WTC11 (cell line): ENCODE results near the gene MBD6. TPM values are rescaled to one million over a fixed set of nuclear protein-coding genes. Genes with fewer than 3 reads are reported as not detected.

ENCODE experiments used
- ATAC-seq: fragments of 200-7000 bp; cut with Tn5 transposase; 2 replicates; pipeline ENCODE4 v1.10.0; 2021; ENCODE audit warnings: mild to moderate bottlenecking, moderate library complexity
- CTCF ChIA-PET: fragments of 300-600 bp; sonication (Branson Sonifier 250); formaldehyde crosslinking; loops from one replicate; lab custom pipeline; 2021; ENCODE audit warnings: antibody characterized with exemption; lab: Charles Lee
- POLR2A ChIA-PET: fragments of 350-600 bp; sonication (Branson Sonifier 250); formaldehyde crosslinking; loops from one replicate; lab custom pipeline; 2021; ENCODE audit warnings: antibody characterized with exemption; lab: Charles Lee
- DNase-seq: peaks from one replicate; pipeline ENCODE4 v3.0.0; 2021; ENCODE audit warnings: low spot score
- H3K27ac Mint-ChIP-seq: 2 replicates; pipeline ENCODE4 v1.8.0; 2021; ENCODE audit warnings: mixed read lengths
- H3K27me3 Mint-ChIP-seq: 2 replicates; pipeline ENCODE4 v1.8.0; 2021; ENCODE audit warnings: low read depth, mild to moderate bottlenecking, moderate library complexity, mixed read lengths
- H3K36me3 Mint-ChIP-seq: 2 replicates; pipeline ENCODE4 v1.8.0; 2021; ENCODE audit warnings: mixed read lengths
- H3K4me1 Mint-ChIP-seq: 2 replicates; pipeline ENCODE4 v1.8.0; 2022; ENCODE audit warnings: mixed read lengths
- H3K4me3 Mint-ChIP-seq: 2 replicates; pipeline ENCODE4 v1.8.0; 2021; ENCODE audit warnings: mild to moderate bottlenecking, moderate library complexity, mixed read lengths
- H3K9me3 Mint-ChIP-seq: 2 replicates; pipeline ENCODE4 v1.8.0; 2021; ENCODE audit warnings: mixed read lengths
- ATF1 ChIP-seq: sonication (generic); formaldehyde crosslinking; IDR thresholded peaks from 2 replicates; pipeline ENCODE4 v1.8.1; 2023; ENCODE audit warnings: mild to moderate bottlenecking, moderate library complexity, missing genetic modification reagents
- FOXK1 ChIP-seq: sonication (generic); formaldehyde crosslinking; IDR thresholded peaks from 2 replicates; pipeline ENCODE4 v1.8.0; 2022; ENCODE audit warnings: mild to moderate bottlenecking, moderate library complexity, missing genetic modification reagents
- GTF2I ChIP-seq: fragments of 250-450 bp; sonication (Bioruptor Pico); conservative IDR thresholded peaks from 2 replicates; pipeline ENCODE4 v1.4.0; 2021; ENCODE audit warnings: mild to moderate bottlenecking
- HMGA2 ChIP-seq: fragments of 250-450 bp; sonication (Bioruptor Pico); IDR thresholded peaks from 2 replicates; pipeline ENCODE4 v1.4.0; 2021; ENCODE audit warnings: mild to moderate bottlenecking, moderate library complexity
- SOX15 ChIP-seq: fragments of 250-450 bp; sonication (Bioruptor Pico); IDR thresholded peaks from 2 replicates; pipeline ENCODE4 v1.9.0; 2021; ENCODE audit warnings: mild to moderate bottlenecking
- ZNF121 ChIP-seq: sonication (generic); formaldehyde crosslinking; IDR thresholded peaks from 2 replicates; pipeline ENCODE4 v1.8.0; 2023; ENCODE audit warnings: missing genetic modification reagents
- microRNA-seq: library from miRNA; unstranded; fragments of <30 nt; microRNA quantifications from one replicate; pipeline ENCODE4 v1.2.0, GENCODE V29; 2022; ENCODE audit warnings: borderline number of aligned reads
- total RNA-seq: library from RNA; stranded (reverse); gene quantifications from 3 replicates; pipeline ENCODE4 v1.2.3, GENCODE V29; 2021
- TF ChIP-seq, protein P1 (sequence below): fragments of 250-450 bp; sonication (Bioruptor Pico); IDR thresholded peaks from 2 replicates; pipeline ENCODE4 v1.9.0; 2021; ENCODE audit warnings: mild to moderate bottlenecking
- TF ChIP-seq, protein P2 (sequence below): sonication (generic); formaldehyde crosslinking; IDR thresholded peaks from 2 replicates; pipeline ENCODE4 v1.8.0; 2022; ENCODE audit warnings: mild to moderate bottlenecking, missing genetic modification reagents
- TF ChIP-seq, protein P3 (sequence below): sonication (generic); formaldehyde crosslinking; IDR thresholded peaks from 2 replicates; pipeline ENCODE4 v1.8.1; 2023; ENCODE audit warnings: mild to moderate bottlenecking, missing genetic modification reagents, borderline replicate concordance
- TF ChIP-seq, protein P4 (sequence below): sonication (generic); formaldehyde crosslinking; IDR thresholded peaks from 2 replicates; pipeline ENCODE4 v1.8.1; 2023; ENCODE audit warnings: mild to moderate bottlenecking, missing genetic modification reagents
- TF ChIP-seq, protein P5 (sequence below): sonication (generic); formaldehyde crosslinking; IDR thresholded peaks from 2 replicates; pipeline ENCODE4 v1.8.1; 2022; ENCODE audit warnings: low read depth, missing genetic modification reagents, borderline replicate concordance
- TF ChIP-seq, protein P6 (sequence below): sonication (generic); formaldehyde crosslinking; IDR thresholded peaks from 2 replicates; pipeline ENCODE4 v1.8.1; 2023; ENCODE audit warnings: mild to moderate bottlenecking, missing genetic modification reagents, moderate library complexity

Gene MBD6
- total RNA-seq, 1 experiment from 2014 or later: 46.3 TPM

- no peak overlapping the region for H3K27ac Mint-ChIP-seq
- no peak overlapping the region for H3K4me3 Mint-ChIP-seq
- ATAC-seq: no peak
- DNase-seq: no peak
- H3K27me3 Mint-ChIP-seq: no peaks in the 10 kb centered on the region; the same call in 1 of the 2 replicates
- ChIA-PET CTCF (no interaction called here), POLR2A (no interaction called here)
- peaks cover 47% of the 10 kb centered on the region for H3K36me3 Mint-ChIP-seq
- TF ChIP-seq ZNF121 (CRISPR knock-in tag): no peak
- TF ChIP-seq GTF2I (CRISPR knock-in tag): no peak
- TF ChIP-seq, protein P1, sequence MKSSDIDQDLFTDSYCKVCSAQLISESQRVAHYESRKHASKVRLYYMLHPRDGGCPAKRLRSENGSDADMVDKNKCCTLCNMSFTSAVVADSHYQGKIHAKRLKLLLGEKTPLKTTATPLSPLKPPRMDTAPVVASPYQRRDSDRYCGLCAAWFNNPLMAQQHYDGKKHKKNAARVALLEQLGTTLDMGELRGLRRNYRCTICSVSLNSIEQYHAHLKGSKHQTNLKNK (CRISPR knock-in tag): no peak
- TF ChIP-seq, protein P2, sequence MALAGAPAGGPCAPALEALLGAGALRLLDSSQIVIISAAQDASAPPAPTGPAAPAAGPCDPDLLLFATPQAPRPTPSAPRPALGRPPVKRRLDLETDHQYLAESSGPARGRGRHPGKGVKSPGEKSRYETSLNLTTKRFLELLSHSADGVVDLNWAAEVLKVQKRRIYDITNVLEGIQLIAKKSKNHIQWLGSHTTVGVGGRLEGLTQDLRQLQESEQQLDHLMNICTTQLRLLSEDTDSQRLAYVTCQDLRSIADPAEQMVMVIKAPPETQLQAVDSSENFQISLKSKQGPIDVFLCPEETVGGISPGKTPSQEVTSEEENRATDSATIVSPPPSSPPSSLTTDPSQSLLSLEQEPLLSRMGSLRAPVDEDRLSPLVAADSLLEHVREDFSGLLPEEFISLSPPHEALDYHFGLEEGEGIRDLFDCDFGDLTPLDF (CRISPR knock-in tag): no peak
- TF ChIP-seq HMGA2 (CRISPR knock-in tag): no peak
- TF ChIP-seq, protein P3, sequence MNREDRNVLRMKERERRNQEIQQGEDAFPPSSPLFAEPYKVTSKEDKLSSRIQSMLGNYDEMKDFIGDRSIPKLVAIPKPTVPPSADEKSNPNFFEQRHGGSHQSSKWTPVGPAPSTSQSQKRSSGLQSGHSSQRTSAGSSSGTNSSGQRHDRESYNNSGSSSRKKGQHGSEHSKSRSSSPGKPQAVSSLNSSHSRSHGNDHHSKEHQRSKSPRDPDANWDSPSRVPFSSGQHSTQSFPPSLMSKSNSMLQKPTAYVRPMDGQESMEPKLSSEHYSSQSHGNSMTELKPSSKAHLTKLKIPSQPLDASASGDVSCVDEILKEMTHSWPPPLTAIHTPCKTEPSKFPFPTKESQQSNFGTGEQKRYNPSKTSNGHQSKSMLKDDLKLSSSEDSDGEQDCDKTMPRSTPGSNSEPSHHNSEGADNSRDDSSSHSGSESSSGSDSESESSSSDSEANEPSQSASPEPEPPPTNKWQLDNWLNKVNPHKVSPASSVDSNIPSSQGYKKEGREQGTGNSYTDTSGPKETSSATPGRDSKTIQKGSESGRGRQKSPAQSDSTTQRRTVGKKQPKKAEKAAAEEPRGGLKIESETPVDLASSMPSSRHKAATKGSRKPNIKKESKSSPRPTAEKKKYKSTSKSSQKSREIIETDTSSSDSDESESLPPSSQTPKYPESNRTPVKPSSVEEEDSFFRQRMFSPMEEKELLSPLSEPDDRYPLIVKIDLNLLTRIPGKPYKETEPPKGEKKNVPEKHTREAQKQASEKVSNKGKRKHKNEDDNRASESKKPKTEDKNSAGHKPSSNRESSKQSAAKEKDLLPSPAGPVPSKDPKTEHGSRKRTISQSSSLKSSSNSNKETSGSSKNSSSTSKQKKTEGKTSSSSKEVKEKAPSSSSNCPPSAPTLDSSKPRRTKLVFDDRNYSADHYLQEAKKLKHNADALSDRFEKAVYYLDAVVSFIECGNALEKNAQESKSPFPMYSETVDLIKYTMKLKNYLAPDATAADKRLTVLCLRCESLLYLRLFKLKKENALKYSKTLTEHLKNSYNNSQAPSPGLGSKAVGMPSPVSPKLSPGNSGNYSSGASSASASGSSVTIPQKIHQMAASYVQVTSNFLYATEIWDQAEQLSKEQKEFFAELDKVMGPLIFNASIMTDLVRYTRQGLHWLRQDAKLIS (CRISPR knock-in tag): no peak
- TF ChIP-seq, protein P4, sequence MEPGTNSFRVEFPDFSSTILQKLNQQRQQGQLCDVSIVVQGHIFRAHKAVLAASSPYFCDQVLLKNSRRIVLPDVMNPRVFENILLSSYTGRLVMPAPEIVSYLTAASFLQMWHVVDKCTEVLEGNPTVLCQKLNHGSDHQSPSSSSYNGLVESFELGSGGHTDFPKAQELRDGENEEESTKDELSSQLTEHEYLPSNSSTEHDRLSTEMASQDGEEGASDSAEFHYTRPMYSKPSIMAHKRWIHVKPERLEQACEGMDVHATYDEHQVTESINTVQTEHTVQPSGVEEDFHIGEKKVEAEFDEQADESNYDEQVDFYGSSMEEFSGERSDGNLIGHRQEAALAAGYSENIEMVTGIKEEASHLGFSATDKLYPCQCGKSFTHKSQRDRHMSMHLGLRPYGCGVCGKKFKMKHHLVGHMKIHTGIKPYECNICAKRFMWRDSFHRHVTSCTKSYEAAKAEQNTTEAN (CRISPR knock-in tag): no peak
- TF ChIP-seq, protein P5, sequence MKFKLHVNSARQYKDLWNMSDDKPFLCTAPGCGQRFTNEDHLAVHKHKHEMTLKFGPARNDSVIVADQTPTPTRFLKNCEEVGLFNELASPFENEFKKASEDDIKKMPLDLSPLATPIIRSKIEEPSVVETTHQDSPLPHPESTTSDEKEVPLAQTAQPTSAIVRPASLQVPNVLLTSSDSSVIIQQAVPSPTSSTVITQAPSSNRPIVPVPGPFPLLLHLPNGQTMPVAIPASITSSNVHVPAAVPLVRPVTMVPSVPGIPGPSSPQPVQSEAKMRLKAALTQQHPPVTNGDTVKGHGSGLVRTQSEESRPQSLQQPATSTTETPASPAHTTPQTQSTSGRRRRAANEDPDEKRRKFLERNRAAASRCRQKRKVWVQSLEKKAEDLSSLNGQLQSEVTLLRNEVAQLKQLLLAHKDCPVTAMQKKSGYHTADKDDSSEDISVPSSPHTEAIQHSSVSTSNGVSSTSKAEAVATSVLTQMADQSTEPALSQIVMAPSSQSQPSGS (CRISPR knock-in tag): no peak
- TF ChIP-seq FOXK1 (CRISPR knock-in tag): no peak
- no peak for TF ChIP-seq ATF1 (CRISPR knock-in tag)
- no peak for TF ChIP-seq SOX15 (CRISPR knock-in tag)
- TF ChIP-seq, protein P6, sequence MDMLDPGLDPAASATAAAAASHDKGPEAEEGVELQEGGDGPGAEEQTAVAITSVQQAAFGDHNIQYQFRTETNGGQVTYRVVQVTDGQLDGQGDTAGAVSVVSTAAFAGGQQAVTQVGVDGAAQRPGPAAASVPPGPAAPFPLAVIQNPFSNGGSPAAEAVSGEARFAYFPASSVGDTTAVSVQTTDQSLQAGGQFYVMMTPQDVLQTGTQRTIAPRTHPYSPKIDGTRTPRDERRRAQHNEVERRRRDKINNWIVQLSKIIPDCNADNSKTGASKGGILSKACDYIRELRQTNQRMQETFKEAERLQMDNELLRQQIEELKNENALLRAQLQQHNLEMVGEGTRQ (CRISPR knock-in tag): no peak
- H3K4me1 Mint-ChIP-seq: no peaks in the 10 kb centered on the region; the same call in 1 of the 2 replicates
- no peaks in the 10 kb centered on the region for H3K9me3 Mint-ChIP-seq
Measured at GRCh38 chr12:57579011-57579410, 56.4 kb downstream of the MBD6 start.

Small RNAs within 50 kb of the gene (microRNA-seq; reads per million reads assigned to microRNA genes)
- not detected for gene MIR616
- gene MIR6758: 1.4 reads per million

Other genes starting within 250 kb of the MBD6 start
- 34.7 to 39.8 TPM (median 37.5 TPM) in 3 replicates for gene R3HDM2, start 91.8 kb upstream of the MBD6 start, total RNA-seq
- gene INHBC, start 88.0 kb upstream of the MBD6 start, total RNA-seq: 0.09 to 0.20 TPM (median 0.16 TPM) in 3 replicates
- 3.2 to 5.0 TPM (median 3.3 TPM) in 3 replicates for gene INHBE, start 67.5 kb upstream of the MBD6 start, total RNA-seq
- 16.2 to 19.1 TPM (median 16.7 TPM) in 3 replicates for gene GLI1, start 63.0 kb upstream of the MBD6 start, total RNA-seq
- 3.6 to 3.9 TPM (median 3.8 TPM) in 3 replicates for gene ARHGAP9, start 43.0 kb upstream of the MBD6 start, total RNA-seq
- gene MARS1, start 34.8 kb upstream of the MBD6 start, total RNA-seq: 283 to 367 TPM (median 314 TPM) in 3 replicates
- 3.4 to 5.3 TPM (median 3.9 TPM) in 3 replicates for gene DDIT3, start 2.3 kb upstream of the MBD6 start, total RNA-seq
- 93.5 to 94.4 TPM (median 94.4 TPM) in 3 replicates for gene DCTN2, start 24.4 kb downstream of the MBD6 start, total RNA-seq
- 15.9 to 17.9 TPM (median 16.1 TPM) in 3 replicates for gene KIF5A, start 27.2 kb downstream of the MBD6 start, total RNA-seq
- 25.4 to 26.9 TPM (median 25.8 TPM) in 3 replicates for gene PIP4K2C, start 68.4 kb downstream of the MBD6 start, total RNA-seq
- gene DTX3, start 82.0 kb downstream of the MBD6 start, total RNA-seq: 52.4 to 57.0 TPM (median 55.7 TPM) in 3 replicates
- gene ARHGEF25, start 88.6 kb downstream of the MBD6 start, total RNA-seq: 11.9 to 19.0 TPM (median 17.2 TPM) in 3 replicates
- gene B4GALNT1, start 110.4 kb downstream of the MBD6 start, total RNA-seq: 0.46 to 1.2 TPM (median 1.2 TPM) in 3 replicates
- gene OS9, start 171.3 kb downstream of the MBD6 start, total RNA-seq: 77.5 to 93.9 TPM (median 93.1 TPM) in 3 replicates
- 2.0 to 2.7 TPM (median 2.3 TPM) in 3 replicates for gene AGAP2, start 215.9 kb downstream of the MBD6 start, total RNA-seq
- gene TSPAN31, start 222.2 kb downstream of the MBD6 start, total RNA-seq: 9.9 to 18.6 TPM (median 18.4 TPM) in 3 replicates
- 125 to 152 TPM (median 145 TPM) in 3 replicates for gene CDK4, start 229.5 kb downstream of the MBD6 start, total RNA-seq
- gene MARCHF9, start 232.3 kb downstream of the MBD6 start, total RNA-seq: 6.2 to 9.6 TPM (median 9.2 TPM) in 3 replicates
- gene CYP27B1, start 244.3 kb downstream of the MBD6 start, total RNA-seq: 2.1 to 3.2 TPM (median 2.8 TPM) in 3 replicates
- 25.5 to 31.7 TPM (median 28.6 TPM) in 3 replicates for gene METTL1, start 249.3 kb downstream of the MBD6 start, total RNA-seq
- gene EEF1AKMT3, start 249.8 kb downstream of the MBD6 start, total RNA-seq: 3.2 to 3.8 TPM (median 3.3 TPM) in 3 replicates